SU-DHL-6 (cell line): ENCODE results near the gene ARV1.

Experiments
- H2AFZ ChIP-seq: fragments of 200-600 bp; sonication (generic); 2 replicates; pipeline ENCODE4 v1.6.1; 2014; ENCODE audit warnings: low read depth, mild to moderate bottlenecking, moderate library complexity, mixed read lengths, antibody characterized with exemption, low read length; ENCODE audit not compliant: severe bottlenecking
- H3F3A ChIP-seq: fragments of 200-600 bp; shearing (Covaris generic); 2 replicates; pipeline ENCODE4 v1.6.0; 2016; ENCODE audit warnings: antibody characterized with exemption, mild to moderate bottlenecking; ENCODE audit not compliant: insufficient read depth
- H3K27ac ChIP-seq: fragments of 200-600 bp; sonication (generic); 2 replicates; pipeline ENCODE4 v1.5.1; 2016; ENCODE audit warnings: low read depth, mild to moderate bottlenecking, low read length, moderate library complexity, mixed read lengths
- H3K27me3 ChIP-seq: fragments of 200-600 bp; sonication (generic), shearing (Covaris generic); 2 replicates; pipeline ENCODE4 v1.6.0; 2014; ENCODE audit warnings: mild to moderate bottlenecking, low read length
- H3K36me3 ChIP-seq: fragments of 200-600 bp; sonication (generic); 2 replicates; pipeline ENCODE4 v1.6.1; 2014; ENCODE audit warnings: mild to moderate bottlenecking, low read length, mixed read lengths
- H3K4me2 ChIP-seq: fragments of 300-600, 200-600 bp; shearing (Covaris generic), sonication (generic); 2 replicates; pipeline ENCODE4 v1.6.0; 2014; ENCODE audit warnings: low read length, low read depth, mild to moderate bottlenecking; ENCODE audit not compliant: poor library complexity, severe bottlenecking
- H3K4me3 ChIP-seq: fragments of 200-600 bp; sonication (generic); 2 replicates; pipeline ENCODE4 v1.5.1; 2014; ENCODE audit warnings: antibody characterized with exemption, low read length, mild to moderate bottlenecking, mixed read lengths; ENCODE audit not compliant: insufficient read depth, poor library complexity, severe bottlenecking
- H3K79me2 ChIP-seq: fragments of 200-600 bp; sonication (generic); 2 replicates; pipeline ENCODE4 v1.6.1; 2014; ENCODE audit warnings: mild to moderate bottlenecking, low read length, moderate library complexity; ENCODE audit not compliant: insufficient read depth
- H3K9ac ChIP-seq: fragments of 200-600 bp; sonication (generic); 2 replicates; pipeline ENCODE4 v1.7.0; 2014; ENCODE audit warnings: mild to moderate bottlenecking, low read length
- H3K9me2 ChIP-seq: fragments of 200-600 bp; sonication (generic); replicated peaks from 2 replicates; pipeline ENCODE4 v1.6.1; 2014; ENCODE audit warnings: low read length; ENCODE audit not compliant: insufficient read depth
- H3K9me3 ChIP-seq: fragments of 200-600 bp; sonication (generic); 2 replicates; pipeline ENCODE4 v1.6.1; 2014; ENCODE audit warnings: low read length, mixed read lengths; ENCODE audit not compliant: insufficient read depth
- H4K20me1 ChIP-seq: fragments of 200-600 bp; sonication (generic); 2 replicates; pipeline ENCODE4 v1.6.1; 2014; ENCODE audit warnings: low read depth, mild to moderate bottlenecking, antibody characterized with exemption, low read length, moderate library complexity, mixed read lengths
- CTCF ChIP-seq: fragments of 200-600 bp; sonication (generic); IDR thresholded peaks from one replicate; pipeline ENCODE4 v1.5.1; 2017; ENCODE audit warnings: antibody characterized with exemption, mild to moderate bottlenecking, low read length, moderate library complexity; ENCODE audit not compliant: insufficient read depth, poor library complexity, severe bottlenecking
- EZH2phosphoT487 ChIP-seq: fragments of 200-600 bp; sonication (generic), shearing (Covaris generic); conservative IDR thresholded peaks from 2 replicates; pipeline ENCODE4 v1.6.1; 2018; ENCODE audit warnings: mild to moderate bottlenecking, antibody characterized with exemption, low read length, moderate library complexity, mixed read lengths

Gene ARV1

GRCh38 chr1:230992100-230992774 is 13.3 kb downstream of the ARV1 start:
- Histone ChIP-seq H3K27ac (no peak overlapping the region), H3K9me2 (no peaks in the 10 kb centered on the region), H4K20me1 (no peaks in the 10 kb centered on the region), H3K4me3 (no peak overlapping the region), H3K27me3 (no peaks in the 10 kb centered on the region), H3K79me2 (peaks cover 13% of the 10 kb centered on the region), H3F3A (no peaks in the 10 kb centered on the region; the same call in 1 of the 2 replicates), H3K9ac (no peak overlapping the region), H3K4me2 (no peak overlapping the region), H3K9me3 (no peaks in the 10 kb centered on the region), H3K36me3 (peaks cover 28% of the 10 kb centered on the region), H2AFZ (no peak overlapping the region)
- TF ChIP-seq CTCF = no peak
- TF ChIP-seq EZH2phosphoT487 = no peak

- Histone ChIP-seq H3K79me2 (0 out of 2 replicates have a peak, but pooled peaks cover 4% of the 10 kb centered on the region), H3K9ac (no peak overlapping the region), H3K9me3 (no peaks in the 10 kb centered on the region), H3K9me2 (no peaks in the 10 kb centered on the region), H3K27me3 (no peaks in the 10 kb centered on the region), H3K27ac (no peak overlapping the region), H3F3A (no peaks in the 10 kb centered on the region), H4K20me1 (no peaks in the 10 kb centered on the region), H2AFZ (no peak overlapping the region), H3K4me3 (no peak overlapping the region), H3K36me3 (peaks cover 12% of the 10 kb centered on the region), H3K4me2 (no peak overlapping the region)
- no peak for TF ChIP-seq CTCF
- no peak for TF ChIP-seq EZH2phosphoT487
Measured at GRCh38 chr1:230994860-230995259, 16.0 kb downstream of the ARV1 start.

- H2AFZ ChIP-seq = no peak overlapping the region
- H3K4me3 ChIP-seq = no peak overlapping the region
- no peak overlapping the region for H3K4me2 ChIP-seq
- no peak overlapping the region for H3K27ac ChIP-seq
- H3F3A ChIP-seq = no peaks in the 10 kb centered on the region
- H3K36me3 ChIP-seq = peaks cover 13% of the 10 kb centered on the region; the same call in 1 of the 2 replicates
- H3K79me2 ChIP-seq = no peaks in the 10 kb centered on the region
- no peaks in the 10 kb centered on the region for H4K20me1 ChIP-seq
- H3K9ac ChIP-seq = no peak overlapping the region
- H3K9me3 ChIP-seq = no peaks in the 10 kb centered on the region
- TF ChIP-seq CTCF (no peak), EZH2phosphoT487 (no peak)
- H3K9me2 ChIP-seq = no peaks in the 10 kb centered on the region
- no peaks in the 10 kb centered on the region for H3K27me3 ChIP-seq
Measured at GRCh38 chr1:231000201-231000600, 21.3 kb downstream of the ARV1 start.
